ENCODE data around the gene RAB24. TPM values are rescaled to one million over a fixed set of nuclear protein-coding genes. Genes with fewer than 3 reads are reported as not detected.
"Not testable (repeated sequence)": the region's sequence is repeated elsewhere in the genome, so short reads cannot be mapped to it uniquely, and the experiment has no call there.

The RAB24 gene
- total and polyA plus RNA-seq, 9 donors: 15.1 to 31.9 (median 23.7) TPM

DNA sequence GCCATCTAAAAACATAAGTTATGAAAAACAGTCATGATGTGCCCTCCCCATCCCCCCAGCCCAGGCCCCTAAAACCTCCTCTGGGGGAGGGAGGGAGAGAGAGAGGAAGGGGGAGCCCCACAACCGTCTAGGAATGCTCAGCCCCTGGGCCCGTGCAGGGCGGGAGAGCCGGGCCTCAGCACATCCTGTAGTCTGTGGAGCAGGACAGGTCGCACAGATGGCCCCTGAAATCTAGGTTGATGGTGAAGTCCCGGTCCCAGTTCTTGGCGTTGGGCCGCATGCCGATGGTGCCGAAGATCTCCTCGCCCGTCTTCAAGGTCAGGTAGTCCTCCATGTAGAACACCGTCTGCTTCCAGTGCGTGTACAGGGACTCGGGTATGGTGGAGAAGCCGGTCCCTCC is 38.1 kb downstream of the RAB24 start:
- peaks cover 51% of the 10 kb centered on the region for H3K36me3 ChIP-seq (ENCODE audit: control insufficient read depth, insufficient read depth, low read length)
- H3K4me1 ChIP-seq (ENCODE audit: control insufficient read depth, insufficient read depth, low read length): no peaks in the 10 kb centered on the region
- H3K27me3 ChIP-seq (ENCODE audit: control insufficient read depth, insufficient read depth, low read length): no peaks in the 10 kb centered on the region
- WGBS (ENCODE audit: insufficient coverage): 87% methylated on average over 16 of the region's 16 CpGs
- no peak overlapping the region for H3K27ac ChIP-seq (ENCODE audit: low read length)
- DNase-seq: no peak
- H3K4me3 ChIP-seq (ENCODE audit: low read length): no peak overlapping the region
- H3K9me3 ChIP-seq (replicated peaks; ENCODE audit: control insufficient read depth, low read depth, low read length): no peaks in the 10 kb centered on the region

DNA sequence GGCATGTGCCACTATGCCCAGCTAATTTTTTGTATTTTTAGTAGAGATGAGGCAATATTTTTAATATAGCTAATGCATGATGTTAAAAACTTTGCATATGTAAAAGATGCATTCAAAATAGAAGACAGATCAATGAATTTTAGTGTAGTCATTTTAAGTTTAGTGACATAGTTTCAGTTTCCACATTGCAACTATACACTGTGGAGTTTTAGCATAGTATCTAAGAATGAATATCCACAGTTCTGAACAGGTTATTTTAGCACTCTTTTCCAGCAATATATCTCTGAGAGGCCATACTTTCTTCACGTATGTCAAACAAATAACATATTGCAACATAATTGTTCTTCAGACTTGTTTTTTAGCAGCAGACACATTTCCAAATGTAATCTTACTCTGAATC is 39.3 kb downstream of the RAB24 start:
- H3K27me3 ChIP-seq (ENCODE audit: control insufficient read depth, insufficient read depth, low read length): no peaks in the 10 kb centered on the region
- H3K9me3 ChIP-seq (replicated peaks; ENCODE audit: control insufficient read depth, low read depth, low read length): no peaks in the 10 kb centered on the region
- no peak overlapping the region for H3K4me3 ChIP-seq (ENCODE audit: low read length)
- no peaks in the 10 kb centered on the region for H3K4me1 ChIP-seq (ENCODE audit: control insufficient read depth, insufficient read depth, low read length)
- DNase-seq: no peak
- peaks cover 48% of the 10 kb centered on the region for H3K36me3 ChIP-seq (ENCODE audit: control insufficient read depth, insufficient read depth, low read length)
- H3K27ac ChIP-seq (ENCODE audit: low read length): no peak overlapping the region
- WGBS (ENCODE audit: insufficient coverage): no CpG with 5 or more reads among the region's 1 CpG

DNA sequence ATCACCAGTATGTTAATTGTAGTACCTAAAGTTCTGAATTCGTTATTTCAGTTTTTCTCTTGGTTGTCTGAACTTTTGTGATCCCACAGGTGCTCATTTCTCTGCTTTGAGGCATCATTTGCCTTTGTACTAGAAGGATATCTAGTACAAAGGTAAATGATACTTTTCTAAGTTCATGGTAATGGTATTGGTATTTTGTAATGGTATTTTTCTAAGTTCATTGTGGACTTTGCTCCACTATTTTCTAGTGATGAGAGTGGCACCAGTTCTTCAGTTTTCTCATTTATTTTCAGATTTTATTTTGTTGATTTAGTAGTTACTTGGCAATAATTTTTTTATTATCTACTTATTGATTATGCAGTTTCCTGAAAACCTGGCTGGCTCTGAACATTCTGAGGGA is 42.0 kb downstream of the RAB24 start:
- WGBS (ENCODE audit: insufficient coverage): no CpG with 5 or more reads among the region's 1 CpG

DNA sequence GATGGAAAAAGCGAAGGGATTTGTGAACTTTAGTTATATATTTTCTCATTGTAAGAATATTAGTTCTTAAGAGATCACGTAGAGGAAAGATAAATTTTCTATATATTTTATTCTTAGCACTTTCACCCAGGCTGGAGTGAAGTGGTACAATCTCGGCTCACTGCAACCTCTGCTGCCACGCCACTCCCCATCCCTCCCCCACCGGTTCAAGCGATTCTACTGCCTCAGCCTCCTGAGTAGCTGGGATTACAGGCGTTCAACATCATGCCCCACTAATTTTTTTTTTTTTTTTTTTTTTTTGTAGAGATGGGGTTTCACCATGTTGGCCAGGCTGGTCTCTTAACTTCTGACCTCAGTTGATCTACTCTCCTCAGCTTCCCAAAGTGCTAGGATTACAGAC is 42.6 kb downstream of the RAB24 start:
- Histone ChIP-seq H3K36me3 (ENCODE audit: control insufficient read depth, insufficient read depth, low read length) (peaks cover 45% of the 10 kb centered on the region), H3K27ac (ENCODE audit: low read length) (no peak overlapping the region), H3K9me3 (replicated peaks; ENCODE audit: control insufficient read depth, low read depth, low read length) (no peaks in the 10 kb centered on the region), H3K4me1 (ENCODE audit: control insufficient read depth, insufficient read depth, low read length) (no peaks in the 10 kb centered on the region), H3K4me3 (ENCODE audit: low read length) (no peak overlapping the region), H3K27me3 (ENCODE audit: control insufficient read depth, insufficient read depth, low read length) (no peaks in the 10 kb centered on the region)
- DNase-seq: no peak
- no CpG with 5 or more reads among the region's 7 CpGs for WGBS (ENCODE audit: insufficient coverage)

More for the DNA sequence above, 42.0 kb downstream of the RAB24 start:
- Histone ChIP-seq H3K4me3 (ENCODE audit: low read length) (no peak overlapping the region), H3K36me3 (ENCODE audit: control insufficient read depth, insufficient read depth, low read length) (peaks cover 51% of the 10 kb centered on the region), H3K9me3 (replicated peaks; ENCODE audit: control insufficient read depth, low read depth, low read length) (no peaks in the 10 kb centered on the region), H3K27me3 (ENCODE audit: control insufficient read depth, insufficient read depth, low read length) (no peaks in the 10 kb centered on the region), H3K4me1 (ENCODE audit: control insufficient read depth, insufficient read depth, low read length) (no peaks in the 10 kb centered on the region), H3K27ac (ENCODE audit: low read length) (no peak overlapping the region)
- no peak for DNase-seq

DNA sequence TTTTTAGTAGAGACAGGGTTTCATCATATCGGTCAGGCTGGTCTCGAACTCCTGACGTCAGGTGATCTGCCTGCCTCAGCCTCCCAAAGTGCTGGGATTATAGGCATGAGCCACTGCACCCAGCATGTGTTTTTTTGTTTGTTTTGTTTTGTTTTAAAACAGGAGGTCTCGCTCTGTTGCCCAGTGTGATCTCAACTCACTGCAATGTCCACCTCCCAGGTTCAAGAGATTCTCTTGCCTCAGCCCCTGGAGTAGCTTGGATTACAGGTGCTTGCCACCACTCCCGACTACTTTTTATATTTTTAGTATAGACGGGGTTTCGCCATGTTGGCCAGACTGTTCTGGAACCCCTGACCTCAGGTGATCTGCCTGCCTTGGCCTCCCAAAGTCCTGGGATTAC is 44.8 kb downstream of the RAB24 start:
- not testable (repeated sequence) for DNase-seq; H3K4me3 ChIP-seq (ENCODE audit: low read length); H3K27ac ChIP-seq (ENCODE audit: low read length); H3K27me3 ChIP-seq (ENCODE audit: control insufficient read depth, insufficient read depth, low read length); H3K4me1 ChIP-seq (ENCODE audit: control insufficient read depth, insufficient read depth, low read length); H3K9me3 ChIP-seq (replicated peaks; ENCODE audit: control insufficient read depth, low read depth, low read length)
- WGBS (ENCODE audit: insufficient coverage): 100% methylated on average over 3 of the region's 7 CpGs
- H3K36me3 ChIP-seq (ENCODE audit: control insufficient read depth, insufficient read depth, low read length): peaks cover 50% of the 10 kb centered on the region

DNA sequence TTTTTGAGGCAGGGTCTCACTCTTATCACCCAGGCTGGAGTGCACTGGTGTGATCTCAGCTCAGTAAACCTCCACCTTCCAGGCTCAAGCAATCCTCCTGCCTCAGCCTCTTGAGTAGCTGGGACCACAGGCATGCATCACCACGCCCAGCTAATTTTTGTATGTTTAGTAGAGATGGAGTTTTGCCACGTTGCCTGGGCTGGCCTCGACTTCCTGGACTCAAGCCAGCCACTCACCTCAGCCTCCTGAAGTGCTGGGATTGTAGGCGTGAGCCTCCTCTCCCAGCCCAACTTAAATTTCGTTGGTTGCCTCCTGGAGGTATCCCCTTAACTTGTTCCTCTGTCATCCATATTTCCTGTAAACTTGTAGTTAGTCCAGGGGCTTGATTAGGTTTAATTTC is 47.2 kb downstream of the RAB24 start:
- no peak overlapping the region for H3K4me3 ChIP-seq (ENCODE audit: low read length)
- DNase-seq: no peak
- H3K36me3 ChIP-seq (ENCODE audit: control insufficient read depth, insufficient read depth, low read length): peaks cover 55% of the 10 kb centered on the region
- H3K27ac ChIP-seq (ENCODE audit: low read length): no peak overlapping the region
- no CpG with 5 or more reads among the region's 5 CpGs for WGBS (ENCODE audit: insufficient coverage)
- H3K27me3 ChIP-seq (ENCODE audit: control insufficient read depth, insufficient read depth, low read length): no peaks in the 10 kb centered on the region
- H3K4me1 ChIP-seq (ENCODE audit: control insufficient read depth, insufficient read depth, low read length): no peaks in the 10 kb centered on the region
- H3K9me3 ChIP-seq (replicated peaks; ENCODE audit: control insufficient read depth, low read depth, low read length): no peaks in the 10 kb centered on the region

DNA sequence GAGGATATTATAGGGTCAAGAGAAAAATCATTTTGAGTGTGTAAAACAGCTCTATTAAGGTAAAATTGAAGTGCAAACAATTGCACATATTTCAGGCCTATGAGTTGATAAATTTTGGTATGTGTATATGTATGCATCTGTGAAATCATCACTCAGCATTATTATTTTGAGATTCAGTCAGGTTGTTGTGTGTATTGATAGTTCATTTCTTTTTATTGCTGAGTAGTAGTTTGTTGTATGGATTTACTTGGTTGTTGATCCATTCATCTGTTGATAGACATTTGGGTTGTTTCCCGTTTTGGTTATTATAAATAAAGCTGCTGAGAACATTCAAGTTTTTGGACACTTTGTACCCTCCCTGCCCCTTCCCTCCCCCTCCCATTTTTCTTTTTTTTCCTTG is 50.3 kb downstream of the RAB24 start:
- Histone ChIP-seq H3K27me3 (ENCODE audit: control insufficient read depth, insufficient read depth, low read length) (no peaks in the 10 kb centered on the region), H3K27ac (ENCODE audit: low read length) (no peak overlapping the region), H3K36me3 (ENCODE audit: control insufficient read depth, insufficient read depth, low read length) (peaks cover 49% of the 10 kb centered on the region), H3K4me1 (ENCODE audit: control insufficient read depth, insufficient read depth, low read length) (no peaks in the 10 kb centered on the region), H3K4me3 (ENCODE audit: low read length) (no peak overlapping the region), H3K9me3 (replicated peaks; ENCODE audit: control insufficient read depth, low read depth, low read length) (no peaks in the 10 kb centered on the region)
- no CpG with 5 or more reads among the region's 1 CpG for WGBS (ENCODE audit: insufficient coverage)
- no peak for DNase-seq

Other genes starting within 250 kb of the RAB24 start
- gene FGFR4, start 216.8 kb downstream of the RAB24 start, total RNA-seq: 84.8 TPM
- 100 to 1,000 TPM; 123 to 237 (median 177) TPM for gene FGFR4, start 216.8 kb downstream of the RAB24 start, polyA plus RNA-seq (ENCODE audit: insufficient read depth in 1 of 8, insufficient read length in 8 of 8, low replicate concordance in 1 of 8)
- 63.6 TPM for gene NSD1, start 169.9 kb downstream of the RAB24 start, total RNA-seq
- gene NSD1, start 169.9 kb downstream of the RAB24 start, polyA plus RNA-seq (ENCODE audit: insufficient read depth in 1 of 8, insufficient read length in 8 of 8, low replicate concordance in 1 of 8): 10 to 100 TPM; 28.2 to 46.9 (median 42.3) TPM
- 63.0 TPM for gene PRELID1, start 80 bp upstream of the RAB24 start, total RNA-seq
- gene PRELID1, start 80 bp upstream of the RAB24 start, polyA plus RNA-seq (ENCODE audit: insufficient read depth in 1 of 8, insufficient read length in 8 of 8, low replicate concordance in 1 of 8): 10 to 100 TPM; 75.0 to 94.0 (median 89.4) TPM
- gene MXD3, start 8.2 kb upstream of the RAB24 start, total RNA-seq: 18.0 TPM
- 10 to 100 TPM; 20.5 to 36.7 (median 24.9) TPM for gene MXD3, start 8.2 kb upstream of the RAB24 start, polyA plus RNA-seq (ENCODE audit: insufficient read depth in 1 of 8, insufficient read length in 8 of 8, low replicate concordance in 1 of 8)
- 85.3 TPM for gene LMAN2, start 47.9 kb upstream of the RAB24 start, total RNA-seq
- gene LMAN2, start 47.9 kb upstream of the RAB24 start, polyA plus RNA-seq (ENCODE audit: insufficient read depth in 1 of 8, insufficient read length in 8 of 8, low replicate concordance in 1 of 8): 100 to 1,000 TPM in 1 of 8 donors, 10 to 100 TPM in 7; 77.9 to 102 (median 86.3) TPM
- gene RGS14, start 54.2 kb upstream of the RAB24 start, total RNA-seq: 16.2 TPM
- gene RGS14, start 54.2 kb upstream of the RAB24 start, polyA plus RNA-seq (ENCODE audit: insufficient read depth in 1 of 8, insufficient read length in 8 of 8, low replicate concordance in 1 of 8): 10 to 100 TPM; 10.4 to 17.2 (median 12.5) TPM
- gene SLC34A1, start 80.7 kb upstream of the RAB24 start, total RNA-seq: not detected
- gene SLC34A1, start 80.7 kb upstream of the RAB24 start, polyA plus RNA-seq (ENCODE audit: insufficient read depth in 1 of 8, insufficient read length in 8 of 8, low replicate concordance in 1 of 8): not detected
- gene PFN3, start 96.9 kb upstream of the RAB24 start, total RNA-seq: not detected
- not detected for gene PFN3, start 96.9 kb upstream of the RAB24 start, polyA plus RNA-seq (ENCODE audit: insufficient read depth in 1 of 8, insufficient read length in 8 of 8, low replicate concordance in 1 of 8)
- gene F12, start 105.8 kb upstream of the RAB24 start, total RNA-seq: 0.27 TPM
- gene F12, start 105.8 kb upstream of the RAB24 start, polyA plus RNA-seq (ENCODE audit: insufficient read depth in 1 of 8, insufficient read length in 8 of 8, low replicate concordance in 1 of 8): 1 to 10 TPM in 1 of 8 donors, under 1 TPM in 6, not detected in 1; 0.14 to 1.0 (median 0.45) TPM
- gene GRK6, start 123.0 kb upstream of the RAB24 start, total RNA-seq: 13.8 TPM
- gene GRK6, start 123.0 kb upstream of the RAB24 start, polyA plus RNA-seq (ENCODE audit: insufficient read depth in 1 of 8, insufficient read length in 8 of 8, low replicate concordance in 1 of 8): 10 to 100 TPM; 16.0 to 25.0 (median 19.7) TPM
- 0.93 TPM for gene PRR7, start 143.1 kb upstream of the RAB24 start, total RNA-seq
- gene PRR7, start 143.1 kb upstream of the RAB24 start, polyA plus RNA-seq (ENCODE audit: insufficient read depth in 1 of 8, insufficient read length in 8 of 8, low replicate concordance in 1 of 8): 1 to 10 TPM in 5 of 8 donors, under 1 TPM in 3; 0.70 to 1.7 (median 1.0) TPM
- 97.3 TPM for gene DBN1, start 169.9 kb upstream of the RAB24 start, total RNA-seq
- gene DBN1, start 169.9 kb upstream of the RAB24 start, polyA plus RNA-seq (ENCODE audit: insufficient read depth in 1 of 8, insufficient read length in 8 of 8, low replicate concordance in 1 of 8): 100 to 1,000 TPM; 197 to 295 (median 267) TPM
- 97.1 TPM for gene PDLIM7, start 193.9 kb upstream of the RAB24 start, total RNA-seq
- gene PDLIM7, start 193.9 kb upstream of the RAB24 start, polyA plus RNA-seq (ENCODE audit: insufficient read depth in 1 of 8, insufficient read length in 8 of 8, low replicate concordance in 1 of 8): 100 to 1,000 TPM; 152 to 458 (median 295) TPM
- gene DOK3, start 206.1 kb upstream of the RAB24 start, total RNA-seq: 2.7 TPM
- 1 to 10 TPM; 4.2 to 9.9 (median 6.8) TPM for gene DOK3, start 206.1 kb upstream of the RAB24 start, polyA plus RNA-seq (ENCODE audit: insufficient read depth in 1 of 8, insufficient read length in 8 of 8, low replicate concordance in 1 of 8)
- 49.7 TPM for gene DDX41, start 213.2 kb upstream of the RAB24 start, total RNA-seq
- gene DDX41, start 213.2 kb upstream of the RAB24 start, polyA plus RNA-seq (ENCODE audit: insufficient read depth in 1 of 8, insufficient read length in 8 of 8, low replicate concordance in 1 of 8): 10 to 100 TPM; 44.4 to 69.0 (median 55.9) TPM